GM12878 (cell line): ENCODE data around the gene IL32. TPM values are rescaled to one million over a fixed set of nuclear protein-coding genes. Genes with fewer than 3 reads are reported as not detected.
A peak's percentile ranks its signal among the peaks of the same experiment; 100 is the strongest.

ENCODE experiments used
- BMI1 ChIP-seq: fragments of 450-650 bp; IDR thresholded peaks from 2 replicates; pipeline ENCODE4 v1.6.1; 2016; ENCODE audit warnings: mild to moderate bottlenecking, moderate library complexity, borderline replicate concordance
- CTCF ChIP-seq, 3 experiments: IDR thresholded peaks in 2 of 3; conservative IDR thresholded peaks in 1 of 3; 2 replicates each; pipeline ENCODE4 v1.5.1; 2011; ENCODE audit warnings: low read depth in 3 of 3, low read length in 3 of 3, mild to moderate bottlenecking in 3 of 3, control low read depth in 2 of 3, moderate library complexity in 2 of 3, inconsistent platforms in 1 of 3, mixed read lengths in 1 of 3; ENCODE audit not compliant: control insufficient read depth in 2 of 3, insufficient read depth in 1 of 3; ENCODE audit errors: extremely low read depth in 1 of 3
- FOS ChIP-seq: IDR thresholded peaks from 3 replicates; pipeline ENCODE4 v1.6.1; 2011; ENCODE audit warnings: borderline replicate concordance; ENCODE audit not compliant: insufficient read length; ENCODE audit errors: extremely low read depth
- GABPA ChIP-seq: IDR thresholded peaks from 2 replicates; pipeline ENCODE4 v1.6.1; 2014; ENCODE audit warnings: antibody characterized with exemption, low read depth, mild to moderate bottlenecking, inconsistent platforms
- MYB ChIP-seq: fragments of 150-350 bp; IDR thresholded peaks from 2 replicates; pipeline ENCODE4 v1.6.1; 2014; ENCODE audit warnings: mild to moderate bottlenecking, low read depth, low read length, borderline replicate concordance
- REST ChIP-seq: IDR thresholded peaks from 2 replicates; pipeline ENCODE4 v1.6.1; 2012; ENCODE audit warnings: mild to moderate bottlenecking, low read depth, low read length
- ZNF384 ChIP-seq: IDR thresholded peaks from 2 replicates; pipeline ENCODE4 v1.6.1; 2012; ENCODE audit warnings: low read depth, mild to moderate bottlenecking, low read length, improper control_type of control experiment, borderline replicate concordance
- polyA plus RNA-seq, 11 experiments: library from polyadenylated mRNA; depleted of rRNA in 4 of 11; unstranded in 6 of 11; stranded (reverse) in 5 of 11; fragments of >200 nt; fragmentation: Nextera tagmentation in 4 of 11; fragmentation: Illumina TruSeq in 1 of 11; extraction: Ambion mirVana in 4 of 11; extraction: Trizol in 1 of 11; gene quantifications; 1 replicate in 1 of 11; 2 replicates in 10 of 11; pipeline versions ENCODE4 v1.2.1 to v1.2.3, GENCODE V29; 2011 to 2016; ENCODE audit warnings: inconsistent platforms in 2 of 11, missing spikeins in 2 of 11, low read depth in 1 of 11
- total RNA-seq, 4 experiments: library from RNA; depleted of rRNA in 3 of 4; stranded (reverse); fragments of >200 nt in 3 of 4; fragmentation: Illumina TruSeq in 1 of 4; extraction: Trizol in 1 of 4; gene quantifications; 2 replicates each; pipeline versions ENCODE4 v1.2.1 to v1.2.3, GENCODE V29; 2013 to 2021

Gene IL32
- total and polyA plus RNA-seq, 10 of the 15 experiments (the other 5 are each of a cell fraction or from before 2014, with no cell fraction given), result 27.0 to 122 (median 55.8) TPM

- peak in 2 of 3 experiments; percentile 49 to 59; a peak in 5 of 6 replicates for TF ChIP-seq CTCF (IDR thresholded peaks at IDR 0.05 in 2 of 3, conservative IDR thresholded peaks at IDR 0.05 in 1 of 3; ENCODE audit: control insufficient read depth in 2 of 3, extremely low read depth in 1 of 3, insufficient read depth in 1 of 3, low read depth in 3 of 3, low read length in 3 of 3)
- TF ChIP-seq REST, result no peak
- no peak for TF ChIP-seq FOS
- no peak for TF ChIP-seq ZNF384
- no peak for TF ChIP-seq GABPA
- no peak for TF ChIP-seq BMI1
- TF ChIP-seq MYB, result no peak
Observed at GRCh38 chr16:3058139-3059030, 7.1 kb upstream of the IL32 start (continued).
